ENCODE results near the gene SCCPDH.

DNA sequence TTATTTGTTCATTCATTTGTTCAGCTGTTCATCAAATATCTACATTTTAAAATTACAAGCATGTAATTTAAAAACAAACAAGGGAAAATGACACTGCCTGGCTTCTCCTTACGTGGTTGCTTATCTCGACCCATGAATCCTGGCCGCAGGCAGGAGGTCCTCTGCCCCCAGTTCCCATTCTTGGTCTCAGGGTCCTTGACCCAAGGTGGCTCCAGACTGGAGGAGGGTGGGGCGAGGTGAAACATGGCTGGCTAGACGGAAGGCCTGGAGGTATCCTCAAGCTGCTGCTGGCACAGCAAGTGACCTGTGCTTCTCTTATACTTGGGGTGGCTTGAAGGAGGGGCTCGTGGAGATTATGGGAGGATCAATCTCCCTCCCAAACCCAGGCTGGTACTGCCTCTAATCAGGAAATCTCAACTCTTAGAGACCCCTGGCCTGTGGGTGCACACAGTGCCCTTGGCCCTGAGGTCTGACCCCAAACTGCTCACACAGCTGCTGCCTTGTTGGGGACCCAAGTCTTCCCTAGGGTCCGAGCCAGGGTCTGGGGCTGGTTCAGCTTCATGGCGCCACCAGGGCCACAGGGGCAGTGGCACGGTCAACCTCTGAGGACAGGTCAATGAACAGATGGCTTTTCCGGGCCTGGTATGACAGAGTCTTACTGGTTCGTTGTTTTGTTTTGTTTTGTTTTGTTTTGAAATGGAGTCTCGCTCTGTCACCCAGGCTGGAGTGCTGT, 63.7 kb downstream of the SCCPDH start:
- TF ChIP-seq CTCF (IDR thresholded peaks at IDR 0.05; ENCODE audit: low read depth, low read length) (no peak), POLR2A (IDR thresholded peaks at IDR 0.05; ENCODE audit: extremely low read depth, insufficient read length) (no peak)
- TF ChIP-seq, protein P1, sequence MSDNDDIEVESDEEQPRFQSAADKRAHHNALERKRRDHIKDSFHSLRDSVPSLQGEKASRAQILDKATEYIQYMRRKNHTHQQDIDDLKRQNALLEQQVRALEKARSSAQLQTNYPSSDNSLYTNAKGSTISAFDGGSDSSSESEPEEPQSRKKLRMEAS (IDR thresholded peaks at IDR 0.05; ENCODE audit: low read depth, low read length): no peak
